Immature natural killer cell (primary cell): Measurements from ENCODE around the gene YAP1. TPM values are rescaled to one million over a fixed set of nuclear protein-coding genes. Genes with fewer than 3 reads are reported as not detected.
"Not testable (repeated sequence)": the region's sequence is repeated elsewhere in the genome, so short reads cannot be mapped to it uniquely, and the experiment has no call there.

Experiments
- DNase-seq, 3 donors: peaks; one replicate each; pipeline ENCODE4 v3.0.0; 2022; ENCODE audit warnings: mixed read lengths in 1 of 3
- H3K27ac Mint-ChIP-seq, 6 donors: one replicate each; pipeline ENCODE4 v1.8.0; 2020; ENCODE audit warnings: mixed read lengths in 6 of 6, mild to moderate bottlenecking in 5 of 6, inconsistent platforms in 4 of 6, moderate library complexity in 3 of 6
- H3K27me3 Mint-ChIP-seq, 3 donors: one replicate each; pipeline ENCODE4 v1.8.0; 2020 to 2021; ENCODE audit warnings: low read depth in 3 of 3, mild to moderate bottlenecking in 3 of 3, mixed read lengths in 3 of 3, moderate library complexity in 3 of 3, inconsistent platforms in 1 of 3
- H3K36me3 Mint-ChIP-seq, 3 donors: one replicate each; pipeline ENCODE4 v1.8.0; 2020; ENCODE audit warnings: mixed read lengths in 3 of 3, inconsistent platforms in 2 of 3, mild to moderate bottlenecking in 2 of 3
- H3K4me1 Mint-ChIP-seq, 2 donors: one replicate each; pipeline ENCODE4 v1.8.0; 2020; ENCODE audit warnings: inconsistent platforms in 2 of 2, mild to moderate bottlenecking in 2 of 2, mixed read lengths in 2 of 2, moderate library complexity in 1 of 2
- H3K4me3 Mint-ChIP-seq, 5 donors: one replicate each; pipeline ENCODE4 v1.8.0; 2020; ENCODE audit warnings: mild to moderate bottlenecking in 5 of 5, mixed read lengths in 5 of 5, inconsistent platforms in 3 of 5, moderate library complexity in 3 of 5
- H3K9me3 Mint-ChIP-seq, 6 donors: one replicate each; pipeline ENCODE4 v1.8.0; 2020; ENCODE audit warnings: mild to moderate bottlenecking in 6 of 6, mixed read lengths in 6 of 6, inconsistent platforms in 4 of 6, moderate library complexity in 3 of 6
- polyA plus RNA-seq, 3 donors: library from polyadenylated mRNA; unstranded; fragments of 300-500 nt; fragmentation: Illumina TruSeq; gene quantifications; one replicate each; pipeline ENCODE4 v1.2.3, GENCODE V29; 2021

YAP1 gene
- polyA plus RNA-seq, 3 donors from 2014 or later: not detected

- Mint-ChIP-seq H3K27me3 (peaks cover 0 to 3% (median 2%) of the 10 kb centered on the region in 3 donors), H3K9me3 (no peaks in the 10 kb centered on the region), H3K27ac (no peak overlapping the region), H3K4me3 (no peak overlapping the region), H3K36me3 (no peaks in the 10 kb centered on the region), H3K4me1 (no peaks in the 10 kb centered on the region)
- DNase-seq: no peak
Measured at GRCh38 chr11:102260241-102260640, 150.0 kb downstream of the YAP1 start.

DNA sequence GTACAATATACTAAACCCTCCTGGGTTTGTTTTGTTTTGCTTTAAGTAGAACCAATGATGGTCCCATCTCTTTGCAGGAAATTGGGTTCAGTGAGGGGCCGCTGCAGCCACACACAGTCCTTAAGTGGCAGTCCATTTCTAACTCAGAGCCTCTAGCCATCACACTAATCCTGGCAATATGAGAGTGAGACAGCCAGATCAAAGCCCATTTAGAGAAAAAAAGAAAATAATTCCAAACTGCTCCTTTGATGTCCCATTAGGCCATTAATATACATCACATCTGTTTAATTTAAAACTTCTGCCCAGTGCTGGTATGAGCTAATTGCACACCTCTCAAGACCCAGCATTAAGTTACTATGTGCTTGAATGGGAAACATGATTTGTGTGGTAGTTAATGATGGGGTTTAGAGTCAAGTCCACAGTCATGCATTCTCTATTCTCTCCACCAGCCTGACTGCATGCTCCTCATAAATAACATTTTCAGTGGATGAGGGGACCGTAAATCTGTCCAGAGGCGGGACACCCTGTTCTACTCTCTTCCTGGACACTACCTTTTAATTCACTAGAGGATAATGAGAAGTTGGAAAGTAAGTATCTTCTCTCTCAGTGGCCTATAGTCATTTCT lies 153.2 kb downstream of the YAP1 start:
- DNase-seq: no peak
- Mint-ChIP-seq H3K36me3 (no peaks in the 10 kb centered on the region), H3K27me3 (peaks cover 4 to 8% (median 7%) of the 10 kb centered on the region in 3 donors), H3K4me3 (no peak overlapping the region), H3K9me3 (peaks cover 0 to 2% (median 0%) of the 10 kb centered on the region in 6 donors), H3K4me1 (peaks cover 2 to 8% of the 10 kb centered on the region in 2 donors), H3K27ac (no peak overlapping the region)

GRCh38 chr11:102264704-102265103 lies 154.5 kb downstream of the YAP1 start:
- Mint-ChIP-seq H3K27me3 (peaks cover 7 to 11% (median 11%) of the 10 kb centered on the region in 3 donors), H3K4me1 (peaks cover 9 to 17% of the 10 kb centered on the region in 2 donors)
- not testable (repeated sequence) for H3K4me3 Mint-ChIP-seq, H3K36me3 Mint-ChIP-seq, H3K9me3 Mint-ChIP-seq, DNase-seq, H3K27ac Mint-ChIP-seq

DNA sequence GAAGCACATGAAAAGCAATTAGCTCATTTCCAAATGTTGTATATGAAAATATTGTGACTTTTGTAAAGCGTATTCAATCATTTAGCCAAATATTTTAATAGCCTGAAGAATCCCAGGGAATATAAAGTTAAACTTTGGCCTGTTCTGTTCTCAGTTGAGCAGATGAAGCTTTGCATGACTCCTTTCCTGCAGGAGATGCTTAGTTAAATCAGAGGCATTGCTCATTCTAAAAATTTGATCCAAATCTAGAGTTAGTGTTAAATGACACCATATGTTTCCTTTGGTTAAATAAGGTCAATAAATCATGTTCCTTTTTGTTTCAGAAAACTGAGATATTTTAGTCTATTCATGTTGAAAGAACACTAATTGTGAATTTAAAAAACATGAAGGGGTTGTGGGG lies 155.9 kb downstream of the YAP1 start:
- peaks cover 9 to 17% of the 10 kb centered on the region in 2 donors for H3K4me1 Mint-ChIP-seq
- H3K27ac Mint-ChIP-seq: no peak overlapping the region
- H3K27me3 Mint-ChIP-seq: peaks cover 9 to 20% (median 16%) of the 10 kb centered on the region in 3 donors
- peaks cover 0 to 2% (median 0%) of the 10 kb centered on the region in 6 donors for H3K9me3 Mint-ChIP-seq
- no peak for DNase-seq
- H3K36me3 Mint-ChIP-seq: no peaks in the 10 kb centered on the region
- no peak overlapping the region for H3K4me3 Mint-ChIP-seq

GRCh38 chr11:102267609-102268008 lies 157.4 kb downstream of the YAP1 start:
- Mint-ChIP-seq H3K36me3 (no peaks in the 10 kb centered on the region), H3K4me1 (peaks cover 9 to 17% of the 10 kb centered on the region in 2 donors), H3K27ac (no peak overlapping the region), H3K4me3 (peak overlapping the region in 4 of 5 donors; percentile 13 to 60 (median 24)), H3K27me3 (peaks cover 11 to 23% (median 20%) of the 10 kb centered on the region in 3 donors), H3K9me3 (peaks cover 0 to 2% (median 0%) of the 10 kb centered on the region in 6 donors)
- DNase-seq: no peak

DNA sequence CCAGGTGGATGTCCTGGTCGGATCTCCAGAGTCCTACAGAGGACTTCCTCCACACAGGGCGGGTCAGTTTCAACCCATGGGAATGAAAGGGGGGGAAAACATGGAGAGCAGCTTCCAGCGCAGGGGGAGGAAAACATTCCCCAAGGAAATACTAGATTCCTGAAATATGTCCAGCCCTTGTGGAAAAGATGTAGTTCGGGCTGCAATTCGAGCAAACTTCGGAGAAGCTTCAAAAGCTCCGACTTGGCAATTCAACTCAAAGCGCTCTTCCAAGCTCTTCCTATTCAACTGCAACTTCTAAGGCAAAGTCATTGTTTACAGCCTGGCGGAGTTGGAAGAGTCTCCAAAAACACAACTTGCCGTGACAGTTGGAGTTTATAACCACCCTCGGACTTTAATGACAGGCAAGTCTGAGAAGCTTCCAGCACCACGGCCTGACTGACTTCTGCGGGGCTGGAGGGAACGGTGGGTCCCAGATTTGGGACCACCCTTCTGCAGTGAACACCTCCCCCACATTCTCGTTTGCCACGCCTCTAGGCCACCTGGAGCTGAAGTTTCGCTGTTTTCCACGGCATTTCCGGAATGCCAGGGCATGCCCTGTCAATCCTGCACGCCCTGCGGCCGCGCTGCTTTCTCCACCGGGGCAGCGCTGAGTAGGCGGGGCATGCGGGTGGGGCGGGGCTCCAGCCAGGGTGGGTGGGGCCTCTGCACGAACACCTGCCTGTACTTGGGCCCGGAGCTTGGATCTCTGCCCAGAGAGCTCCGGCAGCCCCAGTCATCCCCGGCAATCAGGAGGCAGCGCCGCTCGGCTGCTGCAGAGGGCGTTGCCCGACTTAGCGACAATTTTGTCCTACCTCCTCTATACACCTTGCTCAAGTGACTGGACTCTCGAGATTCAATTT lies 158.1 kb downstream of the YAP1 start:
- Mint-ChIP-seq H3K4me3 (peak overlapping the region; percentile 52 to 82 (median 73)), H3K27me3 (peaks cover 11 to 23% (median 20%) of the 10 kb centered on the region in 3 donors), H3K27ac (no peak overlapping the region), H3K9me3 (peaks cover 0 to 2% (median 0%) of the 10 kb centered on the region in 6 donors), H3K4me1 (peaks cover 9 to 17% of the 10 kb centered on the region in 2 donors), H3K36me3 (no peaks in the 10 kb centered on the region)
- peak; percentile 13 to 23 (median 22) for DNase-seq

GRCh38 chr11:102268985-102269470 lies 158.8 kb downstream of the YAP1 start:
- DNase-seq: no peak
- Mint-ChIP-seq H3K27me3 (peaks cover 11 to 23% (median 20%) of the 10 kb centered on the region in 3 donors), H3K4me3 (peak overlapping the region; percentile 52 to 82 (median 73)), H3K4me1 (peaks cover 9 to 17% of the 10 kb centered on the region in 2 donors), H3K27ac (no peak overlapping the region), H3K36me3 (no peaks in the 10 kb centered on the region), H3K9me3 (peaks cover 0 to 2% (median 0%) of the 10 kb centered on the region in 6 donors)

DNA sequence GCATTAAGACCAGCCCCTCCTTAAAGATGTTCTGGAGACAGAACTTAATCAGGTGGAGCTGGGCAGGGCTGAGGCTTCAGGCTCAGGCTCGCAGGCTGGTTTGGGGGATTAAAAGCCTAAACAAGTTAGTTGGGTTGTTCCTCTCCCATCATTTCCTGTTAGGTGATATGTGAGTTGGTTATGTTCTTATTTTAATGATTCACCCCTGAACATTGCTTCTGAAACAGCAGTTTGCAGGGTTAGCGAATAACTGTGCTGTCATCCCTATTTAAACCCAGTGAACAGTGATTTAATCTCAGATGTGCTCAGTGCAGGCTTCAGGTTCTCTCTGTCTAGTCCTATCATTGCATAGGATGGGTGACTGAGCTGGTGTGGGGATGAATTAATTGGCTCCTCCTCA lies 159.7 kb downstream of the YAP1 start:
- Mint-ChIP-seq H3K4me3 (no peak overlapping the region), H3K27me3 (peaks cover 11 to 23% (median 20%) of the 10 kb centered on the region in 3 donors), H3K9me3 (peaks cover 0 to 2% (median 0%) of the 10 kb centered on the region in 6 donors), H3K36me3 (no peaks in the 10 kb centered on the region), H3K4me1 (peaks cover 9 to 17% of the 10 kb centered on the region in 2 donors), H3K27ac (no peak overlapping the region)
- DNase-seq: no peak

- H3K4me1 Mint-ChIP-seq: peaks cover 9 to 17% of the 10 kb centered on the region in 2 donors
- no peak for DNase-seq
- peaks cover 0 to 2% (median 0%) of the 10 kb centered on the region in 6 donors for H3K9me3 Mint-ChIP-seq
- H3K27me3 Mint-ChIP-seq: peaks cover 12 to 28% (median 26%) of the 10 kb centered on the region in 3 donors
- no peaks in the 10 kb centered on the region for H3K36me3 Mint-ChIP-seq
- no peak overlapping the region for H3K27ac Mint-ChIP-seq
- H3K4me3 Mint-ChIP-seq: no peak overlapping the region
Measured at GRCh38 chr11:102272047-102272824, 162.0 kb downstream of the YAP1 start.

DNA sequence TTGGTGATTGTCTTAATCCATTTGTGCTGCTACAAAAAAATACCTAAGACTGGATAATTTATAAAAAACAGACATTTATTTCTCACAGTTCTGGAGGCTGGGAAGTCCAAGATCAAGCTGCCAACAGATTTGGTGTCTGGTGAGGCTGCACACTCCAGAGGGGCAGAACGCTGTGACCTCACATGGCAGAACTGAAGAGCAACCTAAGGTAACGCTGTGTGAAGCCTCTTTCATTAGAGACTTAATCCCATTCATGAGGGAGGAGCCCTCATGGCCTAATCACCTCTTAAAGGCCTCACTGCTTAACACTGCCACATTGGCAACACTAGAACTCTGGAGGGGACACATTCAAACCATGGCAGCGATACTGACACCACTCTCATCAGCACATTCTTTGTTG lies 164.4 kb downstream of the YAP1 start:
- H3K9me3 Mint-ChIP-seq: no peaks in the 10 kb centered on the region
- peaks cover 2 to 3% of the 10 kb centered on the region in 2 donors for H3K4me1 Mint-ChIP-seq
- H3K27ac Mint-ChIP-seq: no peak overlapping the region
- no peak overlapping the region for H3K4me3 Mint-ChIP-seq
- no peaks in the 10 kb centered on the region for H3K36me3 Mint-ChIP-seq
- no peak for DNase-seq
- H3K27me3 Mint-ChIP-seq: peaks cover 5 to 21% (median 15%) of the 10 kb centered on the region in 3 donors

DNA sequence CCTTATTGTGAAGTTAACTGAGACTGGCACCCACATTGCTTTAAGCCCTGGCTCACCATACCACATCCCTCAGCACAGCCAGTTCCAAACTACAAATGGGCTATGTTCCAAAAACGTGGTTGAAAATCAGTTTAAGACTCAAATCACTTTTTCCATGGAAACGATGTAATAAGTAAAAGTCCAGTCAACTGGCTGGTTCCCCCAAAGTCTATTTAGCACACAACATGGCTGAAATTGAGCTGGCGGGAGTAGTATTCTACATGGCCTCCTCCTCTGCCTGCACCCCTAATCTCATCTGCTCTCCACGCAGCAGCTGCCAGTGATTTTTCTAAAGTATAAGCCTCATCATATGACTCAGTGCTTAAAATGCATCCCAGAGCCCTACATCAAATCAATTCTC lies 166.1 kb downstream of the YAP1 start:
- Mint-ChIP-seq H3K27ac (no peak overlapping the region), H3K27me3 (peaks cover 5 to 11% (median 11%) of the 10 kb centered on the region in 3 donors)

GRCh38 chr11:102276783-102277182 lies 166.5 kb downstream of the YAP1 start:
- DNase-seq: no peak
- Mint-ChIP-seq H3K27me3 (peaks cover 7 to 9% (median 7%) of the 10 kb centered on the region in 3 donors), H3K27ac (no peak overlapping the region), H3K36me3 (no peaks in the 10 kb centered on the region), H3K4me3 (no peak overlapping the region), H3K9me3 (no peaks in the 10 kb centered on the region), H3K4me1 (peaks cover 5 to 7% of the 10 kb centered on the region in 2 donors)

More for the DNA sequence above, 166.1 kb downstream of the YAP1 start:
- H3K9me3 Mint-ChIP-seq: no peaks in the 10 kb centered on the region
- peaks cover 5 to 7% of the 10 kb centered on the region in 2 donors for H3K4me1 Mint-ChIP-seq
- no peak for DNase-seq
- no peaks in the 10 kb centered on the region for H3K36me3 Mint-ChIP-seq
- H3K4me3 Mint-ChIP-seq: no peak overlapping the region

DNA sequence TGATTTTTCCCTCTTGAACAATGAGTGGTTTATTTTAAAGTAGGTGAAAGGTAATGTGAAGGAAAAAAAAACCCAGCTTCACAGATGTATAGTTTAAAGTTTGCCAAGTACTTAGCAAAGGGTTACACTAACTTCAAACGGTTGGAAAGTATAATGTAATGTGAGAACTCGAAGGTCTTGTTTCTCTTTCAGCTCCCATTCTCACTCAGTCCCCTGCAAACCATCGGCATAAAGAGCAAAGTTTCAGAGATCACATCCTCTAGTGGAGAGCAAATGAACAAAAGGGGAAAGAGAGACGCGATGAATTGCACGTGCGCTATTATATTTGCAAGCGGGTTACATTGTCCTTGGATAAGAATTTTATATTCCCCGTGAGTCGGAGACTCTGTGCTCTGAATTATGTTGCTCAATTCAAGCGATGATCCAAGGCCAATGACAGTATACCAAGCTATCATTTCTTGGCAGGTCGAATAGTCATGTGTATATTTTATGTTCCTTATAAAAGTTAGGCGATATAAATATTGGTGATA lies 169.5 kb downstream of the YAP1 start:
- Mint-ChIP-seq H3K36me3 (no peaks in the 10 kb centered on the region), H3K4me1 (peaks cover 5 to 7% of the 10 kb centered on the region in 2 donors), H3K4me3 (no peak overlapping the region), H3K27ac (no peak overlapping the region), H3K9me3 (no peaks in the 10 kb centered on the region), H3K27me3 (peaks cover 5 to 9% (median 6%) of the 10 kb centered on the region in 3 donors)
- no peak for DNase-seq
